H1 (cell line): ENCODE results near the gene DHRS9. TPM values are rescaled to one million over a fixed set of nuclear protein-coding genes. Genes with fewer than 3 reads are reported as not detected.

Experiments
- CTCF ChIA-PET: fragments of 300-600 bp; sonication (Branson Sonifier 250); formaldehyde crosslinking; loops from one replicate; lab custom pipeline; 2021; ENCODE audit not compliant: partially characterized antibody; lab: Charles Lee
- POLR2A ChIA-PET: fragments of 300-600 bp; sonication (Branson Sonifier 250); formaldehyde crosslinking; loops from one replicate; lab custom pipeline; 2021; ENCODE audit warnings: inconsistent platforms; ENCODE audit not compliant: partially characterized antibody; lab: Charles Lee
- DNase-seq, 2 experiments: peaks; one replicate each; pipeline versions ENCODE4 v3.0.0 to v3.0.0-alpha.2; 2010 to 2022; ENCODE audit warnings: low spot score in 2 of 2, low read depth in 1 of 2, mixed read lengths in 1 of 2
- FAIRE-seq: peaks from 2 replicates; lab custom pipeline; 2011; peaks lifted over from hg19 to GRCh38; lab: Jason Lieb, UNC
- H2AFZ ChIP-seq: 2 replicates; pipeline ENCODE4 v1.8.1; 2012; ENCODE audit warnings: low read length, inconsistent platforms
- H2AK5ac ChIP-seq: 2 replicates; pipeline ENCODE4 v1.6.1; 2013; ENCODE audit warnings: low read depth, low read length
- H2BK120ac ChIP-seq: replicated peaks from 2 replicates; pipeline ENCODE3; 2013; ENCODE audit warnings: low read depth, low read length, inconsistent platforms
- H2BK12ac ChIP-seq: 2 replicates; pipeline ENCODE4 v1.6.1; 2013; ENCODE audit warnings: low read depth, low read length
- H2BK15ac ChIP-seq: 2 replicates; pipeline ENCODE4 v1.6.1; 2013; ENCODE audit warnings: low read length
- H2BK20ac ChIP-seq: 2 replicates; pipeline ENCODE4 v1.6.1; 2013; ENCODE audit warnings: low read length
- H2BK5ac ChIP-seq: 2 replicates; pipeline ENCODE4 v1.6.1; 2013; ENCODE audit warnings: low read depth, low read length
- H3K14ac ChIP-seq: 2 replicates; pipeline ENCODE4 v1.6.1; 2013; ENCODE audit warnings: inconsistent platforms; ENCODE audit not compliant: insufficient read length
- H3K18ac ChIP-seq: 2 replicates; pipeline ENCODE4 v1.6.1; 2013; ENCODE audit warnings: low read length; ENCODE audit errors: extremely low read depth
- H3K23ac ChIP-seq: 2 replicates; pipeline ENCODE4 v1.6.1; 2013; ENCODE audit warnings: inconsistent platforms; ENCODE audit not compliant: insufficient read length
- H3K23me2 ChIP-seq: 2 replicates; pipeline ENCODE4 v1.6.1; 2013; ENCODE audit warnings: low read depth, low read length
- H3K27ac ChIP-seq: 2 replicates; pipeline ENCODE4 v1.6.1; 2011; ENCODE audit warnings: low read depth, low read length, inconsistent platforms
- H3K27me3 ChIP-seq, 4 experiments: replicated peaks in 1 of 4; 1 replicate in 1 of 4; 2 replicates in 3 of 4; pipeline versions ENCODE4 v1.6.1 to v1.8.1; 2011 to 2013; ENCODE audit warnings: low read length in 3 of 4, mild to moderate bottlenecking in 3 of 4, inconsistent platforms in 2 of 4, mixed read lengths in 2 of 4, moderate library complexity in 1 of 4; ENCODE audit not compliant: control insufficient read depth in 3 of 4, insufficient read depth in 3 of 4; ENCODE audit errors: extremely low read depth in 1 of 4
- H3K36me3 ChIP-seq, 4 experiments: 2 replicates each; pipeline versions ENCODE4 v1.6.1 to v1.8.1; 2011 to 2013; ENCODE audit warnings: mild to moderate bottlenecking in 4 of 4, low read length in 3 of 4, moderate library complexity in 2 of 4, control low read depth in 1 of 4, inconsistent platforms in 1 of 4; ENCODE audit not compliant: insufficient read depth in 4 of 4, control insufficient read depth in 2 of 4
- H3K4ac ChIP-seq: replicated peaks from 2 replicates; pipeline ENCODE3; 2013; ENCODE audit warnings: low read length, low read depth, mixed read lengths, inconsistent platforms; ENCODE audit not compliant: insufficient read length
- H3K4me1 ChIP-seq, 4 experiments: replicated peaks in 1 of 4; 1 replicate in 1 of 4; 2 replicates in 3 of 4; pipeline versions ENCODE4 v1.6.1 to v1.8.1; 2011 to 2013; ENCODE audit warnings: low read length in 3 of 4, inconsistent platforms in 2 of 4, mixed read lengths in 1 of 4; ENCODE audit not compliant: insufficient read depth in 4 of 4, control insufficient read depth in 3 of 4
- H3K4me2 ChIP-seq, 2 experiments: 2 replicates each; pipeline versions ENCODE4 v1.6.1 to v1.8.1; 2011 to 2013; ENCODE audit warnings: low read depth in 2 of 2, low read length in 2 of 2, control low read depth in 1 of 2, inconsistent platforms in 1 of 2, mild to moderate bottlenecking in 1 of 2; ENCODE audit not compliant: insufficient read depth in 1 of 2
- H3K4me3 ChIP-seq, 4 experiments: fragments of 200-600, 300-600 bp in 1 of 4; sonication (generic), shearing (Covaris generic), sonication (Bioruptor Twin) in 1 of 4; 2 replicates each; pipeline versions ENCODE4 v1.5.1 to v1.8.1; 2011 to 2016; ENCODE audit warnings: low read length in 4 of 4, low read depth in 3 of 4, control low read depth in 2 of 4, inconsistent platforms in 2 of 4, mild to moderate bottlenecking in 2 of 4, mixed read lengths in 1 of 4, moderate library complexity in 1 of 4; ENCODE audit not compliant: insufficient read depth in 2 of 4; ENCODE audit errors: extremely low read depth in 1 of 4
- H3K56ac ChIP-seq: replicated peaks from 2 replicates; pipeline ENCODE3; 2013; ENCODE audit warnings: low read depth, mild to moderate bottlenecking, mixed read lengths, low read length, inconsistent platforms; ENCODE audit not compliant: insufficient read length
- H3K79me1 ChIP-seq: 2 replicates; pipeline ENCODE4 v1.6.1; 2013; ENCODE audit warnings: low read depth, low read length, control low read depth
- H3K79me2 ChIP-seq, 2 experiments: 2 replicates each; pipeline versions ENCODE4 v1.6.1 to v1.8.1; 2012 to 2013; ENCODE audit warnings: low read length in 2 of 2, mild to moderate bottlenecking in 2 of 2, inconsistent platforms in 1 of 2; ENCODE audit not compliant: insufficient read depth in 2 of 2, control insufficient read depth in 1 of 2
- H3K9ac ChIP-seq, 4 experiments: replicated peaks in 1 of 4; 1 replicate in 1 of 4; 2 replicates in 3 of 4; pipeline versions ENCODE4 v1.6.1 to v1.8.1; 2011 to 2013; ENCODE audit warnings: low read depth in 3 of 4, low read length in 3 of 4, control low read depth in 2 of 4, mild to moderate bottlenecking in 2 of 4, moderate library complexity in 2 of 4, inconsistent platforms in 1 of 4; ENCODE audit errors: extremely low read depth in 1 of 4
- H3K9me3 ChIP-seq, 2 experiments: 2 replicates each; pipeline versions ENCODE4 v1.6.1 to v1.8.1; 2012 to 2013; ENCODE audit warnings: mild to moderate bottlenecking in 2 of 2, moderate library complexity in 2 of 2, control low read depth in 1 of 2, inconsistent platforms in 1 of 2, low read depth in 1 of 2, low read length in 1 of 2, mixed read lengths in 1 of 2; ENCODE audit not compliant: insufficient read depth in 2 of 2
- H4K20me1 ChIP-seq, 2 experiments: replicated peaks in 1 of 2; 2 replicates each; pipeline versions ENCODE3 to v1.8.1; 2011 to 2013; ENCODE audit warnings: inconsistent platforms in 2 of 2, low read length in 2 of 2, mild to moderate bottlenecking in 1 of 2; ENCODE audit not compliant: insufficient read depth in 2 of 2, control insufficient read depth in 1 of 2
- H4K5ac ChIP-seq: 2 replicates; pipeline ENCODE4 v1.6.1; 2013; ENCODE audit warnings: low read length, low read depth, mixed read lengths, inconsistent platforms; ENCODE audit not compliant: insufficient read length
- H4K8ac ChIP-seq: 2 replicates; pipeline ENCODE4 v1.8.0; 2013; ENCODE audit warnings: mild to moderate bottlenecking, moderate library complexity, low read length, inconsistent platforms; ENCODE audit not compliant: insufficient read depth; ENCODE audit errors: extremely low read depth
- H4K91ac ChIP-seq: replicated peaks from 2 replicates; pipeline ENCODE3; 2013; ENCODE audit warnings: low read length, mixed read lengths, inconsistent platforms; ENCODE audit not compliant: insufficient read length
- CBX5 ChIP-seq: fragments of 300-800, 300-1000 bp; sonication (generic); IDR thresholded peaks from 2 replicates; pipeline ENCODE4 v1.7.1; 2016; ENCODE audit warnings: antibody characterized with exemption, low read length, low read depth
- CREB1 ChIP-seq: IDR thresholded peaks from 2 replicates; pipeline ENCODE4 v1.6.1; 2012; ENCODE audit warnings: inconsistent platforms
- E2F6 ChIP-seq: IDR thresholded peaks from 2 replicates; pipeline ENCODE4 v1.6.1; 2012; ENCODE audit warnings: inconsistent platforms
- HDAC2 ChIP-seq, 2 experiments: fragments of 300-600 bp in 1 of 2; sonication (generic) in 1 of 2; IDR thresholded peaks; 2 replicates each; pipeline ENCODE4 v1.6.1; 2011 to 2012; ENCODE audit warnings: low read depth in 2 of 2, low read length in 2 of 2, mild to moderate bottlenecking in 2 of 2, moderate library complexity in 2 of 2, borderline replicate concordance in 1 of 2, inconsistent platforms in 1 of 2
- RAD21 ChIP-seq, 2 experiments: IDR thresholded peaks in 1 of 2; conservative IDR thresholded peaks in 1 of 2; 2 replicates each; pipeline ENCODE4 v1.6.1; 2011; ENCODE audit warnings: low read depth in 2 of 2, low read length in 2 of 2, improper control_type of control experiment in 1 of 2, inconsistent platforms in 1 of 2, mild to moderate bottlenecking in 1 of 2, moderate library complexity in 1 of 2
- RXRA ChIP-seq: IDR thresholded peaks from 2 replicates; pipeline ENCODE4 v1.6.1; 2011; ENCODE audit warnings: low read depth, mild to moderate bottlenecking, low read length, moderate library complexity; ENCODE audit not compliant: insufficient read depth
- SAP30 ChIP-seq: fragments of 300-600 bp; sonication (generic); IDR thresholded peaks from 2 replicates; pipeline ENCODE4 v1.7.1; 2012; ENCODE audit warnings: low read length, moderate library complexity, mild to moderate bottlenecking, inconsistent platforms; ENCODE audit not compliant: insufficient read depth, insufficient replicate concordance
- WGBS, 2 experiments: shearing (Covaris generic) in 1 of 2; methylation state at CpG; one replicate each; pipeline versions ENCODE4 v1.1.6 to v1.1.7; 2013 to 2015; ENCODE audit warnings: low lambda C conversion rate in 2 of 2, mixed read lengths in 2 of 2, inconsistent platforms in 1 of 2, low coverage in 1 of 2, missing lambda C conversion rate in 1 of 2; ENCODE audit not compliant: insufficient replicate concordance in 2 of 2, insufficient coverage in 1 of 2, insufficient read length in 1 of 2; ENCODE audit errors: extremely low coverage in 1 of 2, missing lambda C conversion rate in 1 of 2; 5-methylcytosine and 5-hydroxymethylcytosine counted together
- polyA plus RNA-seq, 7 experiments: library from polyadenylated mRNA; depleted of rRNA in 3 of 7; stranded (reverse) in 5 of 7; unstranded in 2 of 7; fragments of >200 nt in 5 of 7; fragments of 200-250 nt in 2 of 7; gene quantifications; 1 replicate in 5 of 7; 2 replicates in 1 of 7; 4 replicates in 1 of 7; pipeline versions ENCODE4 v1.2.1 to v1.2.3, GENCODE V29; 2011 to 2013; ENCODE audit warnings: missing spikeins in 2 of 7, mixed read lengths in 2 of 7
- total RNA-seq: library from RNA; stranded (reverse); fragmentation: NEBNext Ultra II Directional; extraction: Animal tissue kit (Norgen Biotek cat#: 25700); gene quantifications from 2 replicates; pipeline ENCODE4 v1.2.1, GENCODE V29; 2021
- TF ChIP-seq, protein P1 (sequence below), 3 experiments: IDR thresholded peaks; 1 replicate in 2 of 3; 2 replicates in 1 of 3; pipeline versions ENCODE4 v1.5.1 to v1.6.1; 2011; ENCODE audit warnings: low read length in 3 of 3, mild to moderate bottlenecking in 3 of 3, inconsistent platforms in 2 of 3, low read depth in 1 of 3, moderate library complexity in 1 of 3; ENCODE audit not compliant: insufficient read depth in 1 of 3; ENCODE audit errors: control extremely low read depth in 1 of 3

The DHRS9 gene
- total and polyA plus RNA-seq, 2 of the 8 experiments (the other 6 are each of a cell fraction or from before 2014, with no cell fraction given): not detected

GRCh38 chr2:169087757-169088379 is 18.5 kb downstream of the DHRS9 start:
- H3K36me3 ChIP-seq: no peaks in the 10 kb centered on the region
- H3K4me3 ChIP-seq: no peak overlapping the region
- H2BK120ac ChIP-seq: no peak overlapping the region
- H3K27ac ChIP-seq: no peak overlapping the region
- no peaks in the 10 kb centered on the region for H3K27me3 ChIP-seq
- H2BK15ac ChIP-seq: no peak overlapping the region
- H3K18ac ChIP-seq: no peak overlapping the region
- peak overlapping the region; percentile 93; the same call in 1 of the 2 replicates for H2AFZ ChIP-seq
- H3K79me1 ChIP-seq: no peaks in the 10 kb centered on the region
- no peak overlapping the region for H4K91ac ChIP-seq
- H3K4me1 ChIP-seq: 0 out of 7 replicates have a peak, but pooled peaks cover 0 to 3% (median 0%) of the 10 kb centered on the region in 4 experiments
- no peak for FAIRE-seq
- H4K8ac ChIP-seq: no peak overlapping the region
- no peak overlapping the region for H2BK12ac ChIP-seq
- no peak overlapping the region for H2AK5ac ChIP-seq
- DNase-seq: no peak
- H3K23me2 ChIP-seq: no peaks in the 10 kb centered on the region
- ChIA-PET CTCF (interaction anchor here (0.6 to 1.8 kb wide), 10 partner anchors 9 to 126 kb away, joined by 3 to 5 read pairs (median 3); no protein-coding TSS in a partner anchor), POLR2A (no interaction called here)
- H3K56ac ChIP-seq: no peak overlapping the region
- H3K79me2 ChIP-seq: no peaks in the 10 kb centered on the region
- H3K14ac ChIP-seq: no peak overlapping the region
- no peak overlapping the region for H3K23ac ChIP-seq
- no peak overlapping the region for H3K4ac ChIP-seq
- no peak overlapping the region for H2BK5ac ChIP-seq
- 61% methylated on average over 6 of the region's 6 CpGs; no CpG with 5 or more reads in 1 of the 2 experiments for WGBS, 2 experiments
- no peaks in the 10 kb centered on the region for H4K20me1 ChIP-seq
- no peak overlapping the region for H2BK20ac ChIP-seq
- no peaks in the 10 kb centered on the region for H3K9me3 ChIP-seq
- no peak overlapping the region for H3K4me2 ChIP-seq
- H4K5ac ChIP-seq: no peak overlapping the region
- H3K9ac ChIP-seq: no peak overlapping the region
- TF ChIP-seq CBX5: no peak
- TF ChIP-seq RAD21 (IDR thresholded peaks at IDR 0.05 in 1 of 2, conservative IDR thresholded peaks at IDR 0.05 in 1 of 2; ENCODE audit: low read depth in 2 of 2, low read length in 2 of 2): peak in 1 of 2 experiments; percentile 34; a peak in 1 of 4 replicates
- no peak for TF ChIP-seq HDAC2 (IDR thresholded peaks at IDR 0.05; ENCODE audit: borderline replicate concordance in 1 of 2, low read depth in 2 of 2, low read length in 2 of 2)
- TF ChIP-seq RXRA: no peak
- no peak for TF ChIP-seq SAP30
- no peak for TF ChIP-seq CREB1
- TF ChIP-seq, protein P1, sequence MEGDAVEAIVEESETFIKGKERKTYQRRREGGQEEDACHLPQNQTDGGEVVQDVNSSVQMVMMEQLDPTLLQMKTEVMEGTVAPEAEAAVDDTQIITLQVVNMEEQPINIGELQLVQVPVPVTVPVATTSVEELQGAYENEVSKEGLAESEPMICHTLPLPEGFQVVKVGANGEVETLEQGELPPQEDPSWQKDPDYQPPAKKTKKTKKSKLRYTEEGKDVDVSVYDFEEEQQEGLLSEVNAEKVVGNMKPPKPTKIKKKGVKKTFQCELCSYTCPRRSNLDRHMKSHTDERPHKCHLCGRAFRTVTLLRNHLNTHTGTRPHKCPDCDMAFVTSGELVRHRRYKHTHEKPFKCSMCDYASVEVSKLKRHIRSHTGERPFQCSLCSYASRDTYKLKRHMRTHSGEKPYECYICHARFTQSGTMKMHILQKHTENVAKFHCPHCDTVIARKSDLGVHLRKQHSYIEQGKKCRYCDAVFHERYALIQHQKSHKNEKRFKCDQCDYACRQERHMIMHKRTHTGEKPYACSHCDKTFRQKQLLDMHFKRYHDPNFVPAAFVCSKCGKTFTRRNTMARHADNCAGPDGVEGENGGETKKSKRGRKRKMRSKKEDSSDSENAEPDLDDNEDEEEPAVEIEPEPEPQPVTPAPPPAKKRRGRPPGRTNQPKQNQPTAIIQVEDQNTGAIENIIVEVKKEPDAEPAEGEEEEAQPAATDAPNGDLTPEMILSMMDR (IDR thresholded peaks at IDR 0.05; ENCODE audit: control extremely low read depth in 1 of 3, insufficient read depth in 1 of 3, low read depth in 1 of 3, low read length in 3 of 3): peak in 2 of 3 experiments; percentile 25 to 38; a peak in 2 of 4 replicates
- TF ChIP-seq E2F6: no peak
